GM20431 (cell line): Measurements from ENCODE around the gene ARRB2.

ENCODE experiments used
- in situ Hi-C: fragments of 300-500 bp; cut with MseI, MboI; formaldehyde crosslinking; loops from one replicate; pipeline ENCODE4 v1.15.0; 2020; ENCODE audit warnings: low sequenced_read_pairs; ENCODE audit not compliant: unreplicated experiment

ARRB2 gene

DNA sequence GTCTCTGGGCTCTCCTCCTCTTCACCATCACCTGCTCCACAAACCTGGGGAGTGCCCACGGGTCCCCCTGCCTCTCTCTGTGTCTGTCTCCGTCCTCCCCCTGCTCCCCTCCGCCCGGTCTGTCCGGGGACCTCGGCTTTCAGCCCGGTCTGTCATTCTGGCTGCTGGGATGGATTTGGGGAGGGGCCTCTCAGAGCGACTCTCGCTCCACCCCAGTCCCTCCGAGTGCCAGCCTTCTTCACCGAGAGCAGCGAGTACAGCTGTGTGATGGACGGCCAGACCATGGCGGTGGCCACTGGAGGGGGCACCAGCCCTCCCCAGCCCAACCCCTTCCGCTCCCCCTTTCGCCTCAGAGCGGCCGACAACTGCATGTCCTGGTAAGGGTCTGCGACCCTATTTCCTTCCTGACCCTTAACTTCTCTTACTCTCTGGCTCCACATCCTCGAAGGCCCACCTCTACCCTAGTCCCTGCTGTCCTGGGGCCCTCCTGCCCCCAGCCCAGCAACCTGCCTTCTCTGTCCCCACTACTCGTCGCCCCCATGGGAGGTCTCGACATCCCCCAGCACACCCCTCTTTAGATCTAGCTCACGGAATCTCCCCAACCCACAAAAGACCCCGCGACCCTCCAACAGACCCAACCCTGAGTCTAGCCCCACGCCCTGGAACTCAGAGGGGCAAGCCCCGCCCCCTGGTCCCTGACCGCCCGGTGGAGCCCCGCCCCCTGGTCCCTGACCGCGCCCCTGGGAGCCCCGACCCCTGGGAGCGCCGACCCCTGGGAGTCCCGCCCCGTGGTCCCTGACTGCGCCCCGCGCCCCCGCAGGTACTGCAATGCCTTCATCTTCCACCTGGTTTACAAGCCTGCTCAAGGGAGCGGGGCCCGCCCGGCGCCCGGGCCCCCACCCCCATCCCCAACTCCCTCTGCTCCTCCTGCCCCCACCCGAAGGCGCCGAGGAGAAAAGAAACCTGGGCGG lies 34.9 kb downstream of the ARRB2 start:
- in situ Hi-C loops, result no loop called here

DNA sequence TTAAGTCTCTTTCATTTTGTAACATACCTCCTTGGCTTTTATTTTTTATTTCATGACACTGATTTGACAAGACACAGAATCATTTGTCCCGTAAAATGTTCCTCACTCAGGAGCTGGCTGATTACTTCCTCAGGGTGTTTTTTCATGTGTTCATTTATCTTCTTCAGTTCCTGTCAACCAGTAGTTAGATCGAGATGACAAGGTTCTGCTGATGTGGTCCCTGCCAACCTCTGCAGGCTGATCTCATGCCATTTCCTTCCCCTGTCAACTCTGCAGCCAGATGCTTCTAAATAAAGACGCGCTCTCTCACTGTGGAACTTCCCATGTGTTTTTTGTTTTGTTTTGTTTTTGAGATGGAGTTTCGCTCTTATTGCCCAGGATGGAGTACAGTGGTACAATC lies 37.4 kb downstream of the ARRB2 start:
- in situ Hi-C loops, result no loop called here

DNA sequence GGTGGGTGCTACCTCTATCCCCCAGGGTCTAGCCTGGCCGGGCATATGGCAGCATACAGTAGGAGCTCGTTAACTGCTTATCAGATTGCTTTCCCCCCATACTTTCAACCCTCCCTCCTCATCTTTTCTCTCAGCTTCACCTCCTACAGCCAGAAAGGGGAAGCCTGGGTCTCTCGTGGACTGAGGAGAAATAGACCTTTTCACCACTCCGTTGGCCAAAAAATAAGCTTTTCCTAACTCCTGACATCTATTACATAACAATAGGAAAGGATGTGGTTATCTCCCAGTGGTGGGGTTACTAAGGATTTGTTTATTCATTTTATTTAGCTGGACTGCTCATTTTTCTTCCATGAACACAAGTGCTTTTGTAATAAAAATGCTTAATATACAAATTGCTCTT lies 38.3 kb downstream of the ARRB2 start:
- in situ Hi-C loops, result no loop called here

DNA sequence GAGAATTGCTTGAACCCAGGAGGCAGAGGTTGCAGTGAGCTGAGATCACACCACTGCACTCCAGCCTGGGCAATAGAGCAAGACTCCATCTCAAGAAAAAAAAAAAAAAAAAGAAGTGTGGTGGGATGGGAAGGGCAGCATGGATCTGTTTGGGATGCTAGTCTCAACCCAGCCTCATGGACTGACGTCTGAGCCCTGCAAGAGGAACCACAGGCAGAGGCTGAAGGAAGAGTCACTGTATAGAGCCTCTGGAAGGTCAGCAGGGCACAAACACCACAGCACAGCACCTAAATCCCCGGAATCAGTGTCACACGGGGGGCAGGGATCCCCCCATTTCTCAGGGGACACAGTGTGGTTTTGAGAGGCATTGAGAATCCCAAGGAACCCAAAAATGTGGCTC lies 40.2 kb downstream of the ARRB2 start:
- in situ Hi-C loops, result no loop called here

DNA sequence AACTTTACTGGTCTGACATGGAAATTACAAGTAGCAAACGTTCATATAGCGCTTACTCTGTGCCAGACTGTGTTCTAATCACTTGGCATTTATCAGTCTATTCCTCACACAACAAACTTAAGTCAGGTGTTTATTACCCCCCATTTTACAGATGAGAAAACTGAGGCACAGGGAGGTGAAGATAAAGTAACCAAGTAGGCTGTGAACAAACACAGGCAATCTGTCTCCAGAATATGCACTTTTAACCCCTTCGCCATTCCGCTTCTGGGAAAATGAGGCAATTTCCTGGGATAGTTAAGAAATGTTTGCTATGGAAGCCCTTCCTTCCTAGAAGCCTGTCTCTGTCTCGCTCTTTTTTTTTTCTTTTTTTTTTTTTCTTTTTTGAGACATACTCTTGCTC lies 41.5 kb downstream of the ARRB2 start:
- in situ Hi-C loops, result no loop called here

DNA sequence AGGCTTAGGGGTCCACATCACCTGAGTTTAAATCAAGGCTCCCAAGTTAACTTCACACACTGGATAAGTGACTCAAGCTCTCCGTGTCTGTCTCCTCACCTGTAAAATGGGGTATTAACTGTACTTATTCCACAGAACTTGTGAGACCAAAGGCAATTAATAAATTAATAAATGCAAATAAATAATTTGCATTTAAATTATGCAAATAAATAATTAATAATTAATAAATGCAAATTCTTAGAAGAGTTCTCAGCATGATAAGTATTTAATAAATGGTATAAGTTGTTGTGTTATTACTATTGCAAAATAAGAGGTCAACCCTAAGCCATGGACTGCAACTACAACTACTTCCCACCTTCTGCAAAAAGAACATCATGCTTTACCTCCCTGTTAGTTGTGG lies 43.0 kb downstream of the ARRB2 start:
- in situ Hi-C loops, result no loop called here

DNA sequence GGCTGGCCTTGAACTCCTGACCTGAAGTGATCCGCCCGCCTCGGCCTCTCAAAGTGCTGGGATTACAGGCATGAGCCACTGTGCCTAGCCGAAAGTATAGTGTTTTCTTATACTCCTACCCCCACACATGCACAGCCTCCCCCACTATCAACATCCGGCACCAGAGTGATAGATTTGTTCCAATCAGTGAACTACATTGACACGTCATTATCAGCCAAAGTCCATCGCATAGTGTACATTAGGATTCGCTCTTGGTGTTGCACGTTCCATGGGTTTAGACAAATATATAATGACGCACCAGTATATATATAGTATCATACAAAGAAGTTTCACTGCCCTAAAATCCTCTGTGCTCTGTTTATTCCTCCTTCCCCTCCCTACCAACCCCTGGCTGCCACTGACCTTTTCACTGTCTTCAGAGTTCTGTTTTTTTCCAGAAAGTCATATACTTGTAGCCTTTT lies 49.4 kb downstream of the ARRB2 start:
- in situ Hi-C loops, result no loop called here

DNA sequence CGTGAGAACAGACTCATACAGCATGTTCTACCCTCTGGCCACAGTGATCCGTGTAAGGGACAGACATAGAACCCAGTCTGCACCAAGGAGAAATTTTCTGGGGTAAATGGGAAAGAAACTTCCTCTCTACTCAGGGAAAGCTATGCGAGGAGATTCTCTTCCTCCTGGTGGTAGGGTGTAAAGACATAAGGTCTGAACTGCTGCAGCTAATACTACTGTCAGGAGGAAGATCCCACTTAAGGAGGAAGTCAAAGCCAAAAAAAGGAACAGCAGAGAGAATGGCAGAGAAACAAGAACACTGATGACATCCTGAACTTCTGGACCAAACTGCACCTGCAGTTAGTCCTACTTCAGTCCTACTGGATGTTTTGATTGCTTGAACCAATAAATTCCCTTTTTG lies 54.2 kb downstream of the ARRB2 start:
- in situ Hi-C loops, result no loop called here

DNA sequence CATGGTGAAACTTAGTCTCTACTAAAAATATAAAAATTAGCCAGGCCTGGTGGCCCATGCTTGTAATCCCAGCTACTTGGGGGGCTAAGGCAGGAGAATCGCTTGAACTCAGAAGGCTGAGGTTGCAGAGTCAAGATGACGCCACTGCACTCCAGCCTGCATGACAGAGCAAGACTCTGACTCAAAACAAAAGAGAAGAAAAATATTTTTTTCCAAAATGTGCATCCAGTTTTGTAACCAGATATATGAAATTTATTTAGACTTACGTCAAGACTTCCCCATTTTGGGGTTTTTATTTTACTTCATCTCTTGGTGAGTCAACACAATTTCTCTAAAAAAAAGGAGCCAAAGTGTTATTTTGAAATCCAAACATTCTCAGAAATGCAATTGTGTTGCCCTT lies 55.8 kb downstream of the ARRB2 start:
- in situ Hi-C loops, result no loop called here

DNA sequence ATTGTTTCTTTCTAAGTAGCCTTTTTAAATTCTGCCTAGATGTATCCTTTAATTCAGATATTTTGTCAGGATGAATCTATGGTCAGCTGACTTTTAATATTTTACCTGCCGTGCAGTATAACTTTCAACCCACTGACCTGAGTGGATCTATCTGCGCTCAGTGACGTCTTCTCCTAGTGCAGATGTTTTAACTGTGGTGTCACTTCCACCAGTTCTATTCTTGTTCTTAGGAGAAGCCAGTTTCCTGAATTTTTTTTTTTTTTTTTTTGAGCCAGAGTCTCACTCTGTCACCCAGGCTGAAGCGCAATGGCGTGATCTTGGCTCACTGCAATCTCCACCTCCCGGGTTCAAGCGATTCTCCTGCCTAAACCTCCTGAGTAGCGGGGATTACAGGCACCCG lies 56.3 kb downstream of the ARRB2 start:
- in situ Hi-C loops, result no loop called here

DNA sequence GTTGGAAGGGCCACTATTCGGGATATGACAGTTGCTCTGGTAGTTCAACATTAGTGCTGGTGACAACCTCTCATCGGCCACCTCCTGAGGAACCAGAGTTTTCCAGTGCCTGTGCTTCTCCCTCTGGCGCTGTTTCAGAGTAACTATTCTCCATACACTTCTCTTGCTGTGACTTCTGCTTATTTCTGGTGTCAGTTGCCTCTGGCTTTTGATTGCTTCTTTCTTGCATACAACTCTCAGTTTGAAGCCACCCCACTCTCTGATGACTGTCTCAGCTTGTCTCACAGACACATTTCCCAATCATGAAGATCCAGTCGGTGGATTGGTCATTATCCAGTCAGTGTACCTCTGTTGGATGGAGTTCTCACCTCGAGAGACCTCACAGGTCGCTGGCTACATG lies 57.9 kb downstream of the ARRB2 start:
- in situ Hi-C loops, result no loop called here

DNA sequence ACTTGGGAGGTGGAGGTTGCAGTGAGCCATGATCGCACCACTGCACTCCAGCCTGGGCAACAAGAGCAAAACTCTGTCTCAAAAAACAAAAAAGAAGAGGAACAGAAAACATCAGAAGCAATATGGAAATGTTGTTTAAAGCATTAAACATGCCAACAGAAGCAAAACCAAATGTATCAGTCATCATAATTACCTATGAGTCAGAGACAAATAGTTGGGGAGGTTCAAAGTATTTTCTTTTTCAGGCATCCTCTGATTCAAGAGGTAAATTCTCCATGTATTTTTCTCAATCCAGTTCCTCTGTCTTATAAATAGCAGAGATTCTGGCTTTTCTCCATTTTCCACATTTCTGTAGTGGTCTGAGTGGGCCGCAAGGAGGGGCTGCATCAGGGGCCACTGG lies 59.2 kb downstream of the ARRB2 start:
- in situ Hi-C loops, result no loop called here
